Endothelial cell of umbilical vein (primary cell): ENCODE data around the gene KLHL36. TPM values are rescaled to one million over a fixed set of nuclear protein-coding genes. Genes with fewer than 3 reads are reported as not detected.

Experiments used
- BruUV-seq: library from RNA; stranded (reverse); fragments of 400-500 nt; replicated peaks from 2 replicates; lab custom pipeline; 2021; lab: Mats Ljungman, UMichigan
- CTCF ChIA-PET: fragments of 300-600, 350-600 bp; sonication (Branson Sonifier 250); formaldehyde crosslinking; loops from one replicate; lab custom pipeline; 2021; ENCODE audit warnings: antibody characterized with exemption, inconsistent platforms; lab: Charles Lee
- POLR2A ChIA-PET: fragments of 300-600, 350-600 bp; sonication (Branson Sonifier 250); formaldehyde crosslinking; loops from one replicate; lab custom pipeline; 2021; ENCODE audit warnings: antibody characterized with exemption, inconsistent platforms; lab: Charles Lee
- DNase-seq: peaks from one replicate; pipeline ENCODE4 v3.0.0-alpha.2; 2011; ENCODE audit warnings: low read depth, low spot score
- FAIRE-seq: peaks from 2 replicates; lab custom pipeline; 2011; peaks lifted over from hg19 to GRCh38; lab: Jason Lieb, UNC
- H2AFZ ChIP-seq: 2 replicates; pipeline ENCODE4 v1.6.0; 2012; ENCODE audit warnings: low read depth, low read length, control low read depth, inconsistent platforms
- H3K27ac ChIP-seq: 2 replicates; pipeline ENCODE4 v1.5.1; 2011; ENCODE audit warnings: low read depth, mild to moderate bottlenecking, control low read depth, low read length, moderate library complexity; ENCODE audit not compliant: insufficient read depth
- H3K27me3 ChIP-seq, 2 experiments: 2 replicates each; pipeline versions ENCODE4 v1.6.0 to v1.6.1; 2011; ENCODE audit warnings: low read length in 2 of 2, mixed read lengths in 1 of 2; ENCODE audit not compliant: control insufficient read depth in 2 of 2, insufficient read depth in 2 of 2
- H3K36me3 ChIP-seq, 2 experiments: 2 replicates in 1 of 2; 3 replicates in 1 of 2; pipeline ENCODE4 v1.5.1; 2011; ENCODE audit warnings: low read length in 2 of 2, mild to moderate bottlenecking in 1 of 2, moderate library complexity in 1 of 2; ENCODE audit not compliant: control insufficient read depth in 2 of 2, insufficient read depth in 2 of 2; ENCODE audit errors: extremely low read depth in 1 of 2
- H3K4me1 ChIP-seq: 3 replicates; pipeline ENCODE4 v1.5.1; 2011; ENCODE audit warnings: mild to moderate bottlenecking, low read length; ENCODE audit not compliant: control insufficient read depth, insufficient read depth; ENCODE audit errors: extremely low read depth
- H3K4me2 ChIP-seq: 2 replicates; pipeline ENCODE4 v1.6.1; 2011; ENCODE audit warnings: low read length, control low read depth, mixed read lengths; ENCODE audit not compliant: insufficient read depth
- H3K4me3 ChIP-seq, 3 experiments: fragments of 200-600 bp in 1 of 3; sonication (generic), shearing (Covaris generic) in 1 of 3; replicated peaks in 1 of 3; 2 replicates each; pipeline ENCODE4 v1.5.1; 2011 to 2016; ENCODE audit warnings: control low read depth in 3 of 3, low read length in 3 of 3, mild to moderate bottlenecking in 2 of 3, inconsistent platforms in 1 of 3, low read depth in 1 of 3, moderate library complexity in 1 of 3; ENCODE audit not compliant: insufficient read depth in 1 of 3
- H3K79me2 ChIP-seq: 2 replicates; pipeline ENCODE4 v1.6.0; 2012; ENCODE audit warnings: low read length, inconsistent platforms; ENCODE audit not compliant: control insufficient read depth, insufficient read depth
- H3K9ac ChIP-seq: replicated peaks from 2 replicates; pipeline ENCODE3; 2011; ENCODE audit warnings: low read length, control low read depth; ENCODE audit not compliant: insufficient read depth; ENCODE audit errors: extremely low read depth
- H3K9me1 ChIP-seq: replicated peaks from 3 replicates; pipeline ENCODE4 v1.6.0; 2011; ENCODE audit warnings: mild to moderate bottlenecking, low read length; ENCODE audit not compliant: control insufficient read depth, insufficient read depth; ENCODE audit errors: extremely low read depth
- H3K9me3 ChIP-seq: replicated peaks from 2 replicates; pipeline ENCODE4 v1.5.1; 2012; ENCODE audit warnings: low read length, inconsistent platforms; ENCODE audit not compliant: control insufficient read depth, insufficient read depth
- H4K20me1 ChIP-seq: replicated peaks from 2 replicates; pipeline ENCODE3; 2011; ENCODE audit warnings: mild to moderate bottlenecking, low read length; ENCODE audit not compliant: control insufficient read depth, insufficient read depth; ENCODE audit errors: extremely low read depth
- CTCF ChIP-seq, 2 donors: IDR thresholded peaks; 1 replicate in 1 of 2; 2 replicates in 1 of 2; pipeline ENCODE4 v1.5.1; 2011; ENCODE audit warnings: low read length in 2 of 2, mild to moderate bottlenecking in 2 of 2, moderate library complexity in 2 of 2, control low read depth in 1 of 2, inconsistent platforms in 1 of 2, low read depth in 1 of 2; ENCODE audit not compliant: insufficient read depth in 1 of 2; ENCODE audit errors: extremely low read depth in 1 of 2
- EZH2 ChIP-seq: IDR thresholded peaks from 2 replicates; pipeline ENCODE4 v1.6.1; 2012; ENCODE audit warnings: borderline replicate concordance, low read depth, mild to moderate bottlenecking, moderate library complexity, low read length, inconsistent platforms; ENCODE audit not compliant: severe bottlenecking
- FOS ChIP-seq: IDR thresholded peaks from 2 replicates; pipeline ENCODE4 v1.6.1; 2011; ENCODE audit warnings: mild to moderate bottlenecking, low read length, moderate library complexity, borderline replicate concordance; ENCODE audit not compliant: insufficient read depth
- GATA2 ChIP-seq: IDR thresholded peaks from 2 replicates; pipeline ENCODE4 v1.7.0; 2011; ENCODE audit warnings: low read depth, mild to moderate bottlenecking, moderate library complexity, mixed read lengths, low read length; ENCODE audit not compliant: insufficient read length, insufficient read depth
- JUN ChIP-seq: IDR thresholded peaks from 2 replicates; pipeline ENCODE4 v1.6.1; 2011; ENCODE audit warnings: borderline replicate concordance, low read depth; ENCODE audit not compliant: insufficient read length, insufficient read depth
- MAX ChIP-seq: IDR thresholded peaks from 2 replicates; pipeline ENCODE4 v1.6.1; 2011; ENCODE audit not compliant: insufficient read depth, insufficient read length
- MYC ChIP-seq: IDR thresholded peaks from one replicate; pipeline ENCODE4 v1.6.1; 2011; ENCODE audit warnings: mild to moderate bottlenecking, low read depth, low read length
- POLR2A ChIP-seq: IDR thresholded peaks from 2 replicates; pipeline ENCODE4 v1.6.1; 2012; ENCODE audit warnings: low read depth, mild to moderate bottlenecking, control low read depth, low read length
- POLR2AphosphoS5 ChIP-seq: IDR thresholded peaks from 2 replicates; pipeline ENCODE4 v1.6.1; 2012; ENCODE audit warnings: low read depth, mild to moderate bottlenecking, control low read depth, low read length, moderate library complexity; ENCODE audit not compliant: insufficient read depth
- dilution Hi-C: fragments of 300-500 bp; cut with MboI; formaldehyde crosslinking; loops from one replicate; pipeline ENCODE4 v1.15.0; 2019; ENCODE audit warnings: low sequenced_read_pairs; ENCODE audit not compliant: extremely low pct_ligation_motif_present
- intact Hi-C: fragments of 100-400 bp; cut with micrococcal nuclease; formaldehyde crosslinking; loops from one replicate; pipeline ENCODE4 v1.10.0; 2022
- polyA plus RNA-seq, 4 experiments: library from polyadenylated mRNA; depleted of rRNA in 3 of 4; stranded (reverse) in 3 of 4; unstranded in 1 of 4; fragments of >200 nt; gene quantifications; 2 replicates each; pipeline versions ENCODE4 v1.2.1 to v1.2.3, GENCODE V29; 2011 to 2012; ENCODE audit warnings: missing spikeins in 1 of 4
- total RNA-seq: library from RNA; stranded (reverse); gene quantifications from 2 replicates; pipeline ENCODE4 v1.2.3, GENCODE V29; 2021

The KLHL36 gene
- total and polyA plus RNA-seq, 2 donors (not counting 3 experiments of a cell fraction or from before 2014, with no cell fraction given) = 31.3 to 38.8 TPM

GRCh38 chr16:84614073-84614459, 34.2 kb upstream of the KLHL36 start:
- no peaks in the 10 kb centered on the region for H3K9me1 ChIP-seq
- no peaks in the 10 kb centered on the region for H3K9me3 ChIP-seq
- FAIRE-seq (no peak), DNase-seq (no peak)
- H3K4me3 ChIP-seq = no peak overlapping the region
- intact Hi-C loops (no loop called here), dilution Hi-C loops (loop anchor here (25.0 kb wide), 1 partner anchor 102 kb away; the partner anchor contains the start of gene MEAK7)
- no peak overlapping the region for H3K27ac ChIP-seq
- BruUV-seq = no TSS peak
- H3K79me2 ChIP-seq = peaks cover 74% of the 10 kb centered on the region
- no peak overlapping the region for H2AFZ ChIP-seq
- no peak overlapping the region for H3K9ac ChIP-seq
- H3K4me1 ChIP-seq = peaks cover 26% of the 10 kb centered on the region
- H4K20me1 ChIP-seq = no peaks in the 10 kb centered on the region
- H3K4me2 ChIP-seq = no peak overlapping the region
- H3K27me3 ChIP-seq = no peaks in the 10 kb centered on the region
- CTCF ChIA-PET = no interaction called here
- POLR2A ChIA-PET = no interaction called here
- TF ChIP-seq CTCF (IDR thresholded peaks at IDR 0.05; ENCODE audit: extremely low read depth in 1 of 2, insufficient read depth in 1 of 2, low read depth in 1 of 2, low read length in 2 of 2) = no peak
- no peak for TF ChIP-seq FOS
- TF ChIP-seq POLR2A = no peak
- no peak for TF ChIP-seq MAX
- no peak for TF ChIP-seq MYC
- TF ChIP-seq EZH2 = no peak
- H3K36me3 ChIP-seq = peaks cover 0 to 2% of the 10 kb centered on the region in 2 experiments

- no peak overlapping the region for H3K27ac ChIP-seq
- no peak for DNase-seq
- no peaks in the 10 kb centered on the region for H3K27me3 ChIP-seq
- H4K20me1 ChIP-seq = no peaks in the 10 kb centered on the region
- ChIA-PET POLR2A (no interaction called here), CTCF (no interaction called here)
- no peaks in the 10 kb centered on the region for H3K9me1 ChIP-seq
- intact Hi-C loops = no loop called here
- dilution Hi-C loops = loop anchor here (25.0 kb wide), 1 partner anchor 102 kb away; the partner anchor contains the start of gene MEAK7
- no peak overlapping the region for H2AFZ ChIP-seq
- FAIRE-seq = no peak
- no peak overlapping the region for H3K4me3 ChIP-seq
- no peak overlapping the region for H3K4me2 ChIP-seq
- BruUV-seq = no TSS peak
- H3K9me3 ChIP-seq = no peaks in the 10 kb centered on the region
- peaks cover 70% of the 10 kb centered on the region for H3K79me2 ChIP-seq
- H3K9ac ChIP-seq = no peak overlapping the region
- TF ChIP-seq MAX (no peak), JUN (no peak), MYC (no peak), GATA2 (no peak), POLR2AphosphoS5 (no peak), CTCF (IDR thresholded peaks at IDR 0.05; ENCODE audit: extremely low read depth in 1 of 2, insufficient read depth in 1 of 2, low read depth in 1 of 2, low read length in 2 of 2) (no peak), FOS (no peak), POLR2A (no peak), EZH2 (no peak)
- peaks cover 30% of the 10 kb centered on the region for H3K4me1 ChIP-seq
- peaks cover 0 to 2% of the 10 kb centered on the region in 2 experiments for H3K36me3 ChIP-seq
These were observed 33.7 kb upstream of the KLHL36 start for GRCh38 chr16:84614623-84614967.
